ENCODE data around the gene RASSF4.
A peak's percentile ranks its signal among the peaks of the same experiment; 100 is the strongest.

Gene RASSF4

DNA sequence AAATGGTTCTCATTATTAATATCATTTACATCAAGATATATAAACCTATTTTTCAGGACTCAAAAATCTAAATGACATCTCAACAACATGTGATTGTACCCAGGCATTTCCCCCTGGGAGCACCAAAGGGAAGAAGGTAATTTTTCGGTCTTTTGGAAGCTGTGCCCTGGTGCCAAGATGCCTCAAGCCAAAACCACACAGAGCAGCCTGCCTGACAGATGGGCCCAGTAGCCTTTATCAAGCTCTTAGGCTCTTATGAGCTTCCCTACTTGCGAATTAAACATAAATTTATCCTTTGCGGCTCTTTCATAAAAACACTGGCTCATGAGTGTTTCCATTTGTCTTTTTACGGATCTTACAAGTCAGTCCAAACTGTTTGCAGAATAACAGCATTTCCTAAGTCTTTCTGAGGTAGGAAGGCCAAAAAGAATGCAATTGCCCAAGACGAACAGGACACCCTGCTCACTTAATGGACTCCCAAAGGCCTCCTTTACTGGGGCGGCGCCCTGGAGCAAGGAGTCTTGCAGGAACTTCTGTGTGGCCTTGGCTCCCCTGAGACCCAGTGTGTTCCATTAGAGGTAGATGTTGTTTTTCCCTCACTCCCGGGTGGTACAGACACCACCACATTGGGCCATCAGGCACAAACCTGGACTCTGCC lies 4.1 kb upstream of the RASSF4 start:
- no peak for DNase-seq
- Histone ChIP-seq H3K27me3 (replicated peaks; ENCODE audit: control insufficient read depth, insufficient read depth, low read length, poor library complexity, severe bottlenecking) (no peaks in the 10 kb centered on the region), H3K9me3 (ENCODE audit: control insufficient read depth, low read length) (no peaks in the 10 kb centered on the region), H3K36me3 (ENCODE audit: control insufficient read depth, insufficient read depth, low read length) (no peaks in the 10 kb centered on the region), H3K27ac (ENCODE audit: insufficient read depth, low read length, poor library complexity, severe bottlenecking) (no peak overlapping the region), H3K4me1 (ENCODE audit: control insufficient read depth, insufficient read depth, low read length, poor library complexity, severe bottlenecking) (peaks cover 17% of the 10 kb centered on the region), H3K4me3 (ENCODE audit: insufficient read depth, low read depth, low read length, poor library complexity, severe bottlenecking) (no peak overlapping the region)

DNA sequence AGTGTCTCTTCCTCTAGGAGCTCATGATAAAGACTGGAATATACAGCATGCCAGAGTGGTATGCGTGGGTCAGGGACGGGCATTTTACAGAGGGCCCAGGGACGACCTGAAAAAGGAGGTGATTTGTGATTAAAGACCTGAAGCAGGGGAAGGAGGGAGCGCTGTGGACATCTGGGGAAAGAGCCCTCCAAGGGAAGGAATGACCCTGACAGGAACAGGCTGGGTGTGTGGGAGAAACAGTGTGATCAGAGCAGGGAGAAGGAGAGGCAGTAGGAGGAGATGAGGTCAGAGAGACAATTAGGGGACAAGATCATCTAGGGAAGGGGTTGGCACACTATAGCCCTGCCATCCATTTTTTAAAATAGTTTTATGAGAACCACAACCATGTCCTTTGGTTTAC lies 3.4 kb upstream of the RASSF4 start:
- Histone ChIP-seq H3K4me3 (ENCODE audit: insufficient read depth, low read depth, low read length, poor library complexity, severe bottlenecking) (no peak overlapping the region), H3K27me3 (replicated peaks; ENCODE audit: control insufficient read depth, insufficient read depth, low read length, poor library complexity, severe bottlenecking) (no peaks in the 10 kb centered on the region), H3K27ac (ENCODE audit: insufficient read depth, low read length, poor library complexity, severe bottlenecking) (no peak overlapping the region), H3K4me1 (ENCODE audit: control insufficient read depth, insufficient read depth, low read length, poor library complexity, severe bottlenecking) (peaks cover 17% of the 10 kb centered on the region), H3K9me3 (ENCODE audit: control insufficient read depth, low read length) (no peaks in the 10 kb centered on the region), H3K36me3 (ENCODE audit: control insufficient read depth, insufficient read depth, low read length) (no peaks in the 10 kb centered on the region)
- DNase-seq = no peak

DNA sequence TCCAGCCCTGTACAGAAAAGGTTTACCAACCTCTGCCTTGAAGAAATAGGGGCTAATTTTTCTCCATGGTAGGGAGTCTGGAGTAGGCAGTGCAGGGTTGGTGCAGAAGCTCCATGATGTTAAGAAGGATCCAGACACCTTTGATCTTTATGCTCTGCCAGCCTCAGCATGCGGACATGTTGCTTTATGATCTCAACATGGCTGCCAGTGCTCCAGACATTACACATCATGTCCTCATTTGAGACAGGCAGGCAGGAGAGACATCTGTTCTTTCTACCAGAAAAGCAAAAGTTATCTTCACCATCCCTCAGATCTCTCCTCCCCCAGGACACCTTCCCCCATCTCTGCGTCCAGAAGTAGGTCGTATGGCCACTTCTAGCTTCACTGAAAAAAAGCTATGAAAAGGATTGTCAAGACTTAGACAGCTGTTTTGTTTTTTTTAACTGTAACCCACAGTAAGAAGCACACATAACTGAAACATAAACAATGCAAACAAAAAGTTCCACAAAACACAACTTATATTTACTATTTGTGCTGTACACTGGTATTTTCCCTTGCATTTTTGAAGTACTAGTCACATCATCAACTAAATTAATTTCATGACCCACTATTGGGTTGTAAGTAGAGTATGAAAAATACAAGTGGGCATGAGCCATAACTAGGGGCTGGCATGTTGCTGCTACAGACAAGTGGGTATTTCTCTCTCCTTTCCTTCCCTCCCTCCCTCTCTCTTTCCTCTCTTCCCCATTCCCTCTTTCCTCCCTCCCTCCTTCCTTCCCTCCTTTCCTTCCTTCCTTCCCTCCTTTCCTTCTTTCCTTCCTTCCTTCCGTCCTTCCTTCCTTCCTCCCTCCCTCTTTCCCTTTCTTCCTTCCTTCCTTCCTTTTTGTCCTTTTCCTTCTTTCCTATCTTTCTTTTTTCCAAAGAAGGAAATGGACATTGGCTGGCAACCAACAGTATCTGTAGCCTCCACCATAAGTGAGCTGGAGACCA lies 2.6 kb upstream of the RASSF4 start:
- H3K4me3 ChIP-seq (ENCODE audit: insufficient read depth, low read depth, low read length, poor library complexity, severe bottlenecking) = no peak overlapping the region
- no peaks in the 10 kb centered on the region for H3K27me3 ChIP-seq (replicated peaks; ENCODE audit: control insufficient read depth, insufficient read depth, low read length, poor library complexity, severe bottlenecking)
- peaks cover 17% of the 10 kb centered on the region for H3K4me1 ChIP-seq (ENCODE audit: control insufficient read depth, insufficient read depth, low read length, poor library complexity, severe bottlenecking)
- H3K27ac ChIP-seq (ENCODE audit: insufficient read depth, low read length, poor library complexity, severe bottlenecking) = no peak overlapping the region
- DNase-seq = no peak
- no peaks in the 10 kb centered on the region for H3K9me3 ChIP-seq (ENCODE audit: control insufficient read depth, low read length)
- no peaks in the 10 kb centered on the region for H3K36me3 ChIP-seq (ENCODE audit: control insufficient read depth, insufficient read depth, low read length)

DNA sequence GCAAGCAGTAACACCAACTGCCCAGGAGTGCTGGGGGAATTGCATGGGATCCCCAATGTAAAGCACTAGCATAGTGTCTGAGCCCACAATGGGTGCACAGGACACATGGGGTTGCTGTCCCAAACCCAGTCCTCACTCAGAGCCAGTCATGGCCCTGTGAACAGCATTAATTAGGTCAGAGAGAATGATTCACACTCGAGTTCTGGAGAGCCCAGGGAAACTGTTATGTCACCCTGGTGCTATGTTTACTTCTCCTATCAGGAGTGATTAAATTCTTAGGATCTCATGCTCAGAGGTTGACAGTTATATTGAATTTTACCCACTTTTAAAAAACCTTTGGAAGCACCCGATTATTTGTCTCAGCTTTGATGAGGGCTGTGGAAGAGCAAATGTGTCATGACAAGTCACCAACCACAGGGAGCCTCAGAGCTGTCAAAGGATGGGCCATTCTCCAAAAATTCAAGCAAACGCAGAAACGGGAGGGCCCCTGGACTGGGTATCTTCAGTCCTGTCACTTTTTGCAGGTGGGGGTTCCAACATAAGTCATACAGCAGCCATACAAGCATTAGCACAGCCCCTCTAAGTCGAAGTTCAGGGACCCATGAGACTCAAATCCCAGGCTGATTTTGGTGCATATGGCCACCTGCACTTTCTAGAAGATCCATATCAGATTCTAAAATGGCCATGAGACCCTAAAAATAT lies 1.3 kb upstream of the RASSF4 start:
- no peaks in the 10 kb centered on the region for H3K9me3 ChIP-seq (ENCODE audit: control insufficient read depth, low read length)
- H3K27me3 ChIP-seq (replicated peaks; ENCODE audit: control insufficient read depth, insufficient read depth, low read length, poor library complexity, severe bottlenecking) = no peaks in the 10 kb centered on the region
- DNase-seq = no peak
- peak overlapping the region; percentile 70 for H3K4me3 ChIP-seq (ENCODE audit: insufficient read depth, low read depth, low read length, poor library complexity, severe bottlenecking)
- H3K36me3 ChIP-seq (ENCODE audit: control insufficient read depth, insufficient read depth, low read length) = no peaks in the 10 kb centered on the region
- H3K27ac ChIP-seq (ENCODE audit: insufficient read depth, low read length, poor library complexity, severe bottlenecking) = no peak overlapping the region
- peaks cover 17% of the 10 kb centered on the region for H3K4me1 ChIP-seq (ENCODE audit: control insufficient read depth, insufficient read depth, low read length, poor library complexity, severe bottlenecking)

DNA sequence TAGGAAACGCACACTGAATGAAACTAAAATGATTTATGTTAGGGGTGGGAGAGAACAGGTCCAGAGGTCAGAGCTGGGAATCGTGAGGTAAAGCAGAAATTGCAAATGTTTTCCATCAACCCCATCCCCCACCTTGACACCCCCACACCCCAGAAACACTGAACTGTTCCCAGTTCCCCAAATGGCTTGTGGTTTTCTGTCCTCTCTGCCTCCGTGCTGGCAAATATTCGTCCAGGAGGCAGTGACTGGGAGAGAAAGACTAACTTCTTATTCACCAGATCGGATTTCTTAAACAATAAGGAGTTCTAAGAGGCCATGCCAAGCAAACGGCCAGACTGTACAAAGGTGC lies 730 bp upstream of the RASSF4 start:
- Histone ChIP-seq H3K36me3 (ENCODE audit: control insufficient read depth, insufficient read depth, low read length) (no peaks in the 10 kb centered on the region), H3K27ac (ENCODE audit: insufficient read depth, low read length, poor library complexity, severe bottlenecking) (peak overlapping the region; percentile 58), H3K27me3 (replicated peaks; ENCODE audit: control insufficient read depth, insufficient read depth, low read length, poor library complexity, severe bottlenecking) (no peaks in the 10 kb centered on the region), H3K9me3 (ENCODE audit: control insufficient read depth, low read length) (no peaks in the 10 kb centered on the region), H3K4me1 (ENCODE audit: control insufficient read depth, insufficient read depth, low read length, poor library complexity, severe bottlenecking) (peaks cover 17% of the 10 kb centered on the region), H3K4me3 (ENCODE audit: insufficient read depth, low read depth, low read length, poor library complexity, severe bottlenecking) (peak overlapping the region; percentile 70)
- DNase-seq = no peak

DNA sequence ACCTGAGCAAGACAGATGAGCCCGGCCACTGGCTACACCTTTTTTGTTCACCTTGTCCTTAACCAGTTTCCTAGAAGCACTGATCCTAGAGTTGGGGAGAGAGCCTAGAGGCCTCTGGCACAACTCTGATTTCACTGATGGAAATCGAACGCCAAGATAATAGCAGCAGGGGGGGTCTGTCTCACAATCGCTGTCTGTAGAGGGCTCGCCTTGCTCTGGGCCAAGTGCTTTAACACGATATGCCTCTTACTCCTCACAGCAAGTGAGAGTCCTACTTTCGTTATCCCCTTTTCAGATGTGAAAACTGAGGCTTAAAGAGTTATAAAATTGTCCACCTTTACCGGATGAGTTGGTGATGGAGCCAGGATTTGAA lies 472 bp downstream of the RASSF4 start:
- Histone ChIP-seq H3K4me3 (ENCODE audit: insufficient read depth, low read depth, low read length, poor library complexity, severe bottlenecking) (peak overlapping the region; percentile 70), H3K9me3 (ENCODE audit: control insufficient read depth, low read length) (no peaks in the 10 kb centered on the region), H3K36me3 (ENCODE audit: control insufficient read depth, insufficient read depth, low read length) (no peaks in the 10 kb centered on the region), H3K27me3 (replicated peaks; ENCODE audit: control insufficient read depth, insufficient read depth, low read length, poor library complexity, severe bottlenecking) (no peaks in the 10 kb centered on the region), H3K4me1 (ENCODE audit: control insufficient read depth, insufficient read depth, low read length, poor library complexity, severe bottlenecking) (peaks cover 17% of the 10 kb centered on the region), H3K27ac (ENCODE audit: insufficient read depth, low read length, poor library complexity, severe bottlenecking) (no peak overlapping the region)
- no peak for DNase-seq

DNA sequence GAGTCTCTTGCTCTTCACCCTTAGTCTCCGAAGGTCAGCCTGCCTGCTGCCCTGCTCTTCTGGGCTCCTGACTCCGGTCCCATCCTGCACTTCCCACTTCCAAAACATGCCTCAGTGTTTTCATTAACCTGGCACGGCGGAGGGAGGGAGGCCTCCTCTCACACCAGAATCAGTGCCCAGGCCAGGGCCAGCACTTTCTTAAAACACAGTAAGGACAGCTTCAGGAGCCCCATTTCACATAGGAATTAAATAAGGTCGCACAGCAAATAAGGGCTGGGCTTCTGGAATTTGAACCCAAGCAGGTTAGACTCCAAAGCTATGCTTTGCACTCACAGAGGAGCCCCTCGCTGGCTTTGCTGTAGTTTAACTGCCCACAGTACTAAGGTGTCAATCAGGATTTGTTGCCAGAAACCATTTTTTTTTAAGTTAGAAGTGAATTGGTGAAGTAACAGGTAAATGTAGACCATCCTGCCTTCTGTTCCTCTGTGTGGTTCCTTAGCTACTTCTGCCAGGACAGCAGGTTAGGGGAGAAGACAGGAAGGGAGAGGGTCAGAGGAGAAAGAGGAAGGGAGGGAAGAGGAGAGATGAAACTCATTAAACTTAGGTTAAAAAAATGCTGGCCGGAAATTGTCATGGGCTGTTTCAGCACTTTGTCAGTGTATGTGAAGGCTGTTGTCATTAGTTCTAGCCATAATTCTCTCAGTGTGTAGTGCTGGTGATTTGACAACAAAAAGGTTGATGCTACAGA lies 1.1 kb downstream of the RASSF4 start:
- Histone ChIP-seq H3K4me3 (ENCODE audit: insufficient read depth, low read depth, low read length, poor library complexity, severe bottlenecking) (no peak overlapping the region), H3K27me3 (replicated peaks; ENCODE audit: control insufficient read depth, insufficient read depth, low read length, poor library complexity, severe bottlenecking) (no peaks in the 10 kb centered on the region), H3K27ac (ENCODE audit: insufficient read depth, low read length, poor library complexity, severe bottlenecking) (no peak overlapping the region), H3K9me3 (ENCODE audit: control insufficient read depth, low read length) (no peaks in the 10 kb centered on the region), H3K36me3 (ENCODE audit: control insufficient read depth, insufficient read depth, low read length) (no peaks in the 10 kb centered on the region), H3K4me1 (ENCODE audit: control insufficient read depth, insufficient read depth, low read length, poor library complexity, severe bottlenecking) (peaks cover 17% of the 10 kb centered on the region)
- no peak for DNase-seq

DNA sequence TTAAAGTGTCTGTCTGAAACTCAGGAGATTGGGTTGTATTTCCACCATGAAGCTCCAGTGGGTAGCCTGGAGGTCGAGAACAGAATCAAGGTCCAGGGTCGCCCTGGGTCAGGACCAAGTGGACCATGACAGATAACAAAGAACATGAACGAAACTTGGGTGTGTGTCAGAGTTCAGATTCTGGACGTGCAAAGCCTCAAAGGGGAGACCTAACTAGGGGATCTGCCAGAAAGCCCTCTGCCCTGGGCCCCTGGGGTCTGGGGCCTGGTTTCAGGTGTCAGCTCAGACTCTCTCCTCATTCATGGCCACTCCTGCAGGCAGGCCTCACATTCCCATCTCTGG lies 1.6 kb downstream of the RASSF4 start:
- H3K9me3 ChIP-seq (ENCODE audit: control insufficient read depth, low read length) = no peaks in the 10 kb centered on the region
- H3K4me1 ChIP-seq (ENCODE audit: control insufficient read depth, insufficient read depth, low read length, poor library complexity, severe bottlenecking) = peaks cover 17% of the 10 kb centered on the region
- no peak overlapping the region for H3K4me3 ChIP-seq (ENCODE audit: insufficient read depth, low read depth, low read length, poor library complexity, severe bottlenecking)
- no peaks in the 10 kb centered on the region for H3K36me3 ChIP-seq (ENCODE audit: control insufficient read depth, insufficient read depth, low read length)
- H3K27ac ChIP-seq (ENCODE audit: insufficient read depth, low read length, poor library complexity, severe bottlenecking) = no peak overlapping the region
- H3K27me3 ChIP-seq (replicated peaks; ENCODE audit: control insufficient read depth, insufficient read depth, low read length, poor library complexity, severe bottlenecking) = no peaks in the 10 kb centered on the region
- no peak for DNase-seq

DNA sequence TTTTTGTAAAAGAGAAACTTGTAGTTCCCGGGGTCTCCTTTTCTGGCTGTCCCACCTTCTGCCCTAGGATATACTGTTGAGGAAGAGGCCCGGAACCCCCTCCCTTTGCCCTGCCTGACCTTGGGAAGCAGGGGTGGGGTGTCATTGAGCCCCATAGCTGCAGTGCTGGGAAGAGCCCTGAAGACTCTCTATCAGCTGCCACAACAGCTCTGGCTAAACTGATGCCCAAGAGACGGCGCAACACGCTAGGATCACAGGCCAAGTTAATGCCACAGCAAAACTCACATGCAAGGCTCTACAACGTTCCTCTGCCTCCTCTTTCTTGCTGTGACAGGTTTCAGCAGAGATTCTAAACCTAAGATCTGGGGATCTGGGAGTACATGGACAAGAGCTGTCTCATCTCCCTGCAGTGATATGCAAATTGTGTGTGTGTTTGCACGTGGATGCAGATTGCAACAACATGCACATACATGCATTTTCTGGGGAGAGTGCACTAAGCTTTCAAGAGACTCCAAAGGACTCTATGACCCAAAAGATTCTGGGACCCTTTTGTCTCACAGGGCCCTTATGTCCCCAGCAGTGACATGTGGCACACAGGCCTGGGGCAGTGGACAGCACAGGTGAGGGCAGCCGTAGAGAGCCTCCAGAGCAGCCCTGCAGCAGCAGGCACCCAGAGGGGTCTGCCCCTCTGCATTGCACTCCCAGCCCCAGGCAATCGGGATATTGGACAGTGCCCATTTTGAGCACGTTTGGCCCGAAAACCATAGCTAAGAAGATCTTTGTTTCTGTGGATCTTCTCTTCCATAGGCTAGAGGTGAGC lies 2.5 kb downstream of the RASSF4 start:
- DNase-seq = no peak
- H3K27me3 ChIP-seq (replicated peaks; ENCODE audit: control insufficient read depth, insufficient read depth, low read length, poor library complexity, severe bottlenecking) = no peaks in the 10 kb centered on the region
- peaks cover 17% of the 10 kb centered on the region for H3K4me1 ChIP-seq (ENCODE audit: control insufficient read depth, insufficient read depth, low read length, poor library complexity, severe bottlenecking)
- no peak overlapping the region for H3K27ac ChIP-seq (ENCODE audit: insufficient read depth, low read length, poor library complexity, severe bottlenecking)
- H3K36me3 ChIP-seq (ENCODE audit: control insufficient read depth, insufficient read depth, low read length) = no peaks in the 10 kb centered on the region
- no peak overlapping the region for H3K4me3 ChIP-seq (ENCODE audit: insufficient read depth, low read depth, low read length, poor library complexity, severe bottlenecking)
- no peaks in the 10 kb centered on the region for H3K9me3 ChIP-seq (ENCODE audit: control insufficient read depth, low read length)

All from effector memory CD4-positive, alpha-beta T cell (primary cell).